Hepatocyte (in vitro differentiated cells): ENCODE measurements around the gene KSR1.

ENCODE experiments used
- EZH2 ChIP-seq: fragments of 200-600 bp; sonication (generic); IDR thresholded peaks from 2 replicates; pipeline ENCODE4 v1.6.1; 2016; ENCODE audit warnings: antibody characterized with exemption, mild to moderate bottlenecking, borderline replicate concordance
- TF ChIP-seq, protein P1 (sequence below): fragments of 200-600 bp; sonication (generic); IDR thresholded peaks from 2 replicates; pipeline ENCODE4 v1.5.1; 2016; ENCODE audit warnings: antibody characterized with exemption, mild to moderate bottlenecking; ENCODE audit not compliant: poor library complexity

DNA sequence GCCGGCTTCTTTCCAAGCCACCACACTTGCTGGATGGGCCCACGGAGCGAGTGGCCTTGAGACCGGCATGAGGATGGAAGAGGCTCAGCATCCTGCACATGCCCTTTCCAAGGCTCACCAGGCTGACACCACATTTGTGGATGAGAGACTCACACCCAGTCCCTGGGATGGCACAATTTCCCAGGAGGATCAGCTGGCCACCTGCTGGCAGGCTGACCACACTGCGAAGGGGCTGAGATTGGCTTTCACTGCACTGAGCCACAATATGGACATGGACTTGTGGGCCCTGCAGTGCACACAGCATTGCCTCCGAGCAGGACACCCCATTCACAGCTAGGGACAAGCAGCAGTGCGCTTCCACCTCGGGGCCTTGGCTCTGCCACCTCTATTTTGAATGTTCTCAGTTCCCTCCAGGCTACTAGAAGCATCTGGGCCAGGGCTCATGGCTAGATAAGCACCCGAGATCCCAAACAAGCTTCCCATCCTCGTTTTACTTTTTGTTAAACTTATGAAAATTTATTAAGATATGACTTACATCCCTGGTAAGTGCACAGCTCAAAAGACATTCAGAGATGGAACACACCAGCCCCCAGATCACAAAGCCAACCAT is 25.3 kb upstream of the KSR1 start:
- TF ChIP-seq, protein P1, sequence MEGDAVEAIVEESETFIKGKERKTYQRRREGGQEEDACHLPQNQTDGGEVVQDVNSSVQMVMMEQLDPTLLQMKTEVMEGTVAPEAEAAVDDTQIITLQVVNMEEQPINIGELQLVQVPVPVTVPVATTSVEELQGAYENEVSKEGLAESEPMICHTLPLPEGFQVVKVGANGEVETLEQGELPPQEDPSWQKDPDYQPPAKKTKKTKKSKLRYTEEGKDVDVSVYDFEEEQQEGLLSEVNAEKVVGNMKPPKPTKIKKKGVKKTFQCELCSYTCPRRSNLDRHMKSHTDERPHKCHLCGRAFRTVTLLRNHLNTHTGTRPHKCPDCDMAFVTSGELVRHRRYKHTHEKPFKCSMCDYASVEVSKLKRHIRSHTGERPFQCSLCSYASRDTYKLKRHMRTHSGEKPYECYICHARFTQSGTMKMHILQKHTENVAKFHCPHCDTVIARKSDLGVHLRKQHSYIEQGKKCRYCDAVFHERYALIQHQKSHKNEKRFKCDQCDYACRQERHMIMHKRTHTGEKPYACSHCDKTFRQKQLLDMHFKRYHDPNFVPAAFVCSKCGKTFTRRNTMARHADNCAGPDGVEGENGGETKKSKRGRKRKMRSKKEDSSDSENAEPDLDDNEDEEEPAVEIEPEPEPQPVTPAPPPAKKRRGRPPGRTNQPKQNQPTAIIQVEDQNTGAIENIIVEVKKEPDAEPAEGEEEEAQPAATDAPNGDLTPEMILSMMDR: peak; percentile 46
- TF ChIP-seq EZH2: no peak
